ENCODE data around the gene NANOS3.
A peak's percentile ranks its signal among the peaks of the same experiment; 100 is the strongest.

- TF ChIP-seq, protein P1, sequence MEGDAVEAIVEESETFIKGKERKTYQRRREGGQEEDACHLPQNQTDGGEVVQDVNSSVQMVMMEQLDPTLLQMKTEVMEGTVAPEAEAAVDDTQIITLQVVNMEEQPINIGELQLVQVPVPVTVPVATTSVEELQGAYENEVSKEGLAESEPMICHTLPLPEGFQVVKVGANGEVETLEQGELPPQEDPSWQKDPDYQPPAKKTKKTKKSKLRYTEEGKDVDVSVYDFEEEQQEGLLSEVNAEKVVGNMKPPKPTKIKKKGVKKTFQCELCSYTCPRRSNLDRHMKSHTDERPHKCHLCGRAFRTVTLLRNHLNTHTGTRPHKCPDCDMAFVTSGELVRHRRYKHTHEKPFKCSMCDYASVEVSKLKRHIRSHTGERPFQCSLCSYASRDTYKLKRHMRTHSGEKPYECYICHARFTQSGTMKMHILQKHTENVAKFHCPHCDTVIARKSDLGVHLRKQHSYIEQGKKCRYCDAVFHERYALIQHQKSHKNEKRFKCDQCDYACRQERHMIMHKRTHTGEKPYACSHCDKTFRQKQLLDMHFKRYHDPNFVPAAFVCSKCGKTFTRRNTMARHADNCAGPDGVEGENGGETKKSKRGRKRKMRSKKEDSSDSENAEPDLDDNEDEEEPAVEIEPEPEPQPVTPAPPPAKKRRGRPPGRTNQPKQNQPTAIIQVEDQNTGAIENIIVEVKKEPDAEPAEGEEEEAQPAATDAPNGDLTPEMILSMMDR (conservative IDR thresholded peaks at IDR 0.05; ENCODE audit: low read depth in 2 of 2), result peak in 1 of 2 experiments; percentile 64; a peak in 3 of 4 replicates
- no peak for TF ChIP-seq EZH2 (IDR thresholded peaks at IDR 0.05; ENCODE audit: low read depth, unreplicated experiment)
- no peak for TF ChIP-seq EZH2phosphoT487 (IDR thresholded peaks at IDR 0.05; ENCODE audit: unreplicated experiment)
- TF ChIP-seq POLR2AphosphoS5 (IDR thresholded peaks at IDR 0.05; ENCODE audit: low read depth), result no peak; the same call in 1 of the 2 replicates
- TF ChIP-seq JUNB (IDR thresholded peaks at IDR 0.05; ENCODE audit: unreplicated experiment), result no peak
- TF ChIP-seq ETS1 (IDR thresholded peaks at IDR 0.05), result no peak
- TF ChIP-seq CREB1 (CRISPR knock-in tag; IDR thresholded peaks at IDR 0.05; ENCODE audit: low read depth), result no peak
- TF ChIP-seq, protein P2, sequence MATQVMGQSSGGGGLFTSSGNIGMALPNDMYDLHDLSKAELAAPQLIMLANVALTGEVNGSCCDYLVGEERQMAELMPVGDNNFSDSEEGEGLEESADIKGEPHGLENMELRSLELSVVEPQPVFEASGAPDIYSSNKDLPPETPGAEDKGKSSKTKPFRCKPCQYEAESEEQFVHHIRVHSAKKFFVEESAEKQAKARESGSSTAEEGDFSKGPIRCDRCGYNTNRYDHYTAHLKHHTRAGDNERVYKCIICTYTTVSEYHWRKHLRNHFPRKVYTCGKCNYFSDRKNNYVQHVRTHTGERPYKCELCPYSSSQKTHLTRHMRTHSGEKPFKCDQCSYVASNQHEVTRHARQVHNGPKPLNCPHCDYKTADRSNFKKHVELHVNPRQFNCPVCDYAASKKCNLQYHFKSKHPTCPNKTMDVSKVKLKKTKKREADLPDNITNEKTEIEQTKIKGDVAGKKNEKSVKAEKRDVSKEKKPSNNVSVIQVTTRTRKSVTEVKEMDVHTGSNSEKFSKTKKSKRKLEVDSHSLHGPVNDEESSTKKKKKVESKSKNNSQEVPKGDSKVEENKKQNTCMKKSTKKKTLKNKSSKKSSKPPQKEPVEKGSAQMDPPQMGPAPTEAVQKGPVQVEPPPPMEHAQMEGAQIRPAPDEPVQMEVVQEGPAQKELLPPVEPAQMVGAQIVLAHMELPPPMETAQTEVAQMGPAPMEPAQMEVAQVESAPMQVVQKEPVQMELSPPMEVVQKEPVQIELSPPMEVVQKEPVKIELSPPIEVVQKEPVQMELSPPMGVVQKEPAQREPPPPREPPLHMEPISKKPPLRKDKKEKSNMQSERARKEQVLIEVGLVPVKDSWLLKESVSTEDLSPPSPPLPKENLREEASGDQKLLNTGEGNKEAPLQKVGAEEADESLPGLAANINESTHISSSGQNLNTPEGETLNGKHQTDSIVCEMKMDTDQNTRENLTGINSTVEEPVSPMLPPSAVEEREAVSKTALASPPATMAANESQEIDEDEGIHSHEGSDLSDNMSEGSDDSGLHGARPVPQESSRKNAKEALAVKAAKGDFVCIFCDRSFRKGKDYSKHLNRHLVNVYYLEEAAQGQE (IDR thresholded peaks at IDR 0.05; ENCODE audit: unreplicated experiment), result no peak
- TF ChIP-seq NANOG (IDR thresholded peaks at IDR 0.05; ENCODE audit: borderline replicate concordance), result no peak
- no peak for TF ChIP-seq STAT1 (IDR thresholded peaks at IDR 0.05; ENCODE audit: unreplicated experiment)
- no peak for TF ChIP-seq ZNF114 (CRISPR knock-in tag; IDR thresholded peaks at IDR 0.05)
- TF ChIP-seq ZNF331 (CRISPR knock-in tag; IDR thresholded peaks at IDR 0.05; ENCODE audit: low read depth), result no peak
These were observed 4.1 kb upstream of the NANOS3 start for GRCh38 chr19:13872695-13873389.

Measured in GM23338 (cell line).